NCI-H2107 treated with DMSO at 0.1 percent for 48 hours (cell line): ENCODE measurements around the gene FBXL20.
"Not testable (repeated sequence)": the region's sequence is repeated elsewhere in the genome, so short reads cannot be mapped to it uniquely, and the experiment has no call there.

Experiments used
- DNase-seq: peaks from one replicate; lab custom pipeline; 2025; ENCODE audit not compliant: unreplicated experiment; lab: John Stamatoyannopoulos, UW

Gene FBXL20

DNA sequence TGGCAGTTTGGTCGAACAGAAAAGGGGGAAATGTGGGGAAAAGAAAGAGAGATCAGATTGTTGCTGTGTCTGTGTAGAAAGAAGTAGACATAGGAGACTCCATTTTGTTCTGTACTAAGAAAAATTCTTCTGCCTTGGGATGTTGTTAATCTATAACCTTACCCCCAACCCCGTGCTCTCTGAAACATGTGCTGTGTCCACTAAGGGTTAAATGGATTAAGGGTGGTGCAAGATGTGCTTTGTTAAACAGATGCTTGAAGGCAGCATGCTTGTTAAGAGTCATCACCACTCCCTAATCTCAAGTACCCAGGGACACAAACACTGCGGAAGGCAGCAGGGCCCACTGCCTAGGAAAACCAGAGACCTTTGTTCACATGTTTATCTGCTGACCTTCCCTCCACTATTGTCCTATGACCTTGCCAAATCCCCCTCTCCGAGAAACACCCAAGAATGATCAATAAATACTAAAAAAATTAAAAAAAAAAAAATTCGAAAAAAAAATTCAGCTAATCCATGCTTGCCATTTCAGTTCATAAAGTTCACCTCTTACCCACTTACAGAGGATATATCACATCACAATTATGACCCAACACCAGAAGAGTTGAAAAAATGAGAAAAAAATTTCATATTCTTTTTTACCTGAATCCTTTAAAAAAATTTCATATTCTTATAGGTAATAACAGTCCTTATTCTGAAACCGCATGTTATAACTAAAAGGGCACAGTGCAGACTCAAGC lies 67.2 kb downstream of the FBXL20 start:
- DNase-seq: not testable (repeated sequence)

DNA sequence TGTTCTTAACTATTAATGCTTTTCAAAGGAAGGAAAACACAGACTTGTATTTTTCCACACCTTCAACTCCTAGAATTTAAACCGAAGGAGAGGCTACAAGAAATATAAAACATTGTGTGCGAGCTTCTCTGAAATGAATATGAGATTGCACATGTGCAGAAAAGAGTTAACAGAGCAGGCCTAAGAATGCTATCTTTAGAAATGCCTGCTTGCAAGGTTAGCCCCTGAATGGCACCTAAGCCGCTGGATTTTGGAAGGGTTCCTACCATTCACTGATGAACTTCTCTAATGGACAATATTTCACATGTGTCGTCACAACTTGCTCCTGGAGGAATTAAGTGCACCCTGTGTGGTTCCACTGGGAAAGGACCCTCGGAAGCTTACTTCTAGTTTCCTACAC lies 69.3 kb downstream of the FBXL20 start:
- DNase-seq: no peak

DNA sequence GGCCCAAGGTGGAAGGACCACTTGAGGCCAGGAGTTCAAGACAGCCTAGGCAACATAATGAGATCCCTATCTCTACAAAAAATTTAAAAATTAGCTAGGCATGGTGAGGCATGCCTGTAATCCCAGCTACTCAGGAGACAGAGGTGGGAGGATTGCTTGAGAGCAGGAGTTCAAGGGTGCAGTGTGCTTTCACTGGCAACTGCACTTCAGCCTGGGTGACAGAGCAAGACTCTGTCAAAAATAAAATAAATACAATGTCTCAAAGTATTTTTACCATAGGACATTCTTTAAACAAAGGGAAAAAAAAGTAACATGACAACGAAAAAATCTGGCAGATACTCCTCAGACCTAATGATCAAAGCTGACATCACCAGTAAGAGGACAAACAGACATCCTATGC lies 72.6 kb downstream of the FBXL20 start:
- no peak for DNase-seq

DNA sequence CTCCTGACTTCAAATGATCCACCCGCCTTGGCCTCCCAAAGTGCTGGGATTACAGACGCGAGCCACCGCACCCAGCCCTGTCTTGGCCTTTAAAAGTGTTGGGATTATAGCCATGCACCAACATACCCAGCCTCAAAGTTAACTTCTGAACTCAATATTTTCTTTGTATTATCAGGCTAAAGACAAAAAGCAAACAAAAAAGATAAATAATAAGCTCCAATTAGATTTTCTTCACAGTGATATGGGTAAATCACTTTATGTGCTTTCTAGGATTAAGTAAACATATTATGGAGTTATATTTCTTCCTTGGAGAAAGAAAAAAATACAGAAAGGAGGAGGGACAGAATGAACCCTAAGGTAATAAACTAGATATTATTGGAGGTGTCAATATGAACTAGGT lies 74.3 kb downstream of the FBXL20 start:
- DNase-seq: no peak

DNA sequence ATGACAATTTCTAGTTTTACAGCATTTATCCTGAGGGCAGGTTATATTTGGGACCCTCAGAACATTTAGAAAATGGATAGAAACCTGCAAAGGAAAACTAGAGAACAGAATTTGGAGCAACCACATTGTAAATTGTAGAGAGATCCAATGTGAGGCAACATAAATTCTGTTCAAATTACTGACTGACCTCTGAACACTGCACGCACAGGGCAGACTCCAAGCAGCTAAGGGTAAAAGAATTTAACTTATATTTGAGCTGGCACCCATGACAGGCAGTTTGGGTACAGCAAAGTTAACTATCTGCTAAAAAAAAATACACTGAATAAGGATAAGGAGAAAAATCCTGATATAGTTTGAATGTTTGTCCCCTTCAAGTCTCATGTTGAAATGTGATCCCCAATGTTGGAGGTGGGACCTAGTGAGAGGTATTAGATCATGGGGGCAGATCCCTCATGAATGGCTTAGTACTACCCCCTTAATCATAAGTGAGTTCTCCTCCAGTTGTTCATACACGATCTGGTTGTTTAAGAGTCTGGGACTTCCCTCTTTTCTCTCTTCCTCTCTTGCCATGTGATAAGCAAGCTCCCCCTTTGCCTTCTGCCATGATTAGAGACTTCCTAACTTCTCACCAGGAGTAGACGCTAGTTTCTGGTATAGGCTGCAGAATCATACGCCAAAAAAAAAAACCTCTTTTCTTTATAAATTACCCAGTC lies 75.7 kb downstream of the FBXL20 start:
- DNase-seq: no peak

DNA sequence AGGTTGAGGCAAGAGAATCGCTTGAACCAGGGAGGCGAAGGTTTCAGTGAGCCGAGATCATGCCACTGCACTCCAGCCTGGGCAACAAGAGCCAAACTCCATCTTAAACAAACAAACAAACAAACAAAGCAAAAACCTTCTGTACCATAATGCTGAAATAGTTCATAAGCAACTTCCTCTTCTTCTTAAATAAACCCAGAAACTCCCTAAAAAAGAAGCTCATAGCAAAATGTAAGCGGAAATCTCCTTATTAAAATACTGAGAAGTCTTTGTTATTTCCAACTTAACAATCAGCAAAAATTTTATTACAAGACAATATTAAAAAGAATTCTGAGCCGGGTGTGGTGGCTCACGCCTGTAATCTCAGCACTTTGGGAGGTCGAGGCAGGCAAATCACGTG lies 82.8 kb downstream of the FBXL20 start:
- no peak for DNase-seq

DNA sequence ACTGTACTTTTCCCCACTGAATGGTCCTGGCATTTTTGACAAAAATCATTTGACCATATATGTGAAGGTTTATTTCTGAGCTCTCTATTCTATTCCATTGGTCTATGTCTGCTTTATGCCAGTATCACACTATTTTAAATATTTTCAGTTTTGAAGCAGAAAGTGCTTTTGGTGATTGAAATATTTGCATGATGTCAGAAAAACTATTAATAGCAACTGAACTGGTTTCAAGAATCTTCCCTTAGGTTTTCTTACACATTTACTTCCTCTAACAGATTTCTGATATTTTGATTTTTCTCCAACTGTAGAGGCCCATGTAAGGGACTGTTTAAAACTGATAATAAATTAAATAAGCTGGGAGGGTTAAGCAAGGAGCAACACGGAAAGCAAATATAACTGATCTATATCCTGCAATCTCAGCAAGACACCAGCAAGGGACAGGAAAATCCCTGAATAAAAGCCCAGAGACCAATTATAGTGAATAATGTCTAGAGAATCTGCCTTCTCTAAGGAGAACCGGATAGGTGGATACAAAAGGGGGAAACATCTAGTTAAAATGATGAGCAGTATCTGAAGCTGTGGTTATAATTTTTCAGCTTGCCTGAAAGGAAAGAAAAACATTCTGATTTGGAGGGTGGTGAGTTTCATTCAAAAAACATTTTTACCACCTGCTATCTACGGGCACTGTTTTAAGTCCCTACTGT lies 94.8 kb downstream of the FBXL20 start:
- DNase-seq: no peak

DNA sequence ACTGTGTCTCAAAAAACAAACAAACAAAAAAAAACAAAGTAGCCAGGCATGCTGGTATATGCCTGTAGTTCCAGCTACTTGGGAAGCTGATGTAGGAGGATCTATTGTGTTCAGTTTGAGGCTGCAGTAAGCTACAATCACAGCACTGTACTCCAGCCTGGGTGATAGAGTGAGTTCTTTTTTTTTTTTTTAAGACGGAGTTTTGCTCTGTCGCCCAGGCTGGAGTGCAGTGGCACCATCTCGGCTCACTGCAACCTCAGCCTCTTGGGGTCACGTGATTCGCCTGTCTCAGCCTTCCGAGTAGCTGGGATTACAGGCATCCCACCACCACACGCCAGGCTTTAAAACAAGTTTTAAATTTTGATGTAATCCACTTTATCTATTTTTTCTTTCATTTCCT lies 95.4 kb downstream of the FBXL20 start:
- no peak for DNase-seq

DNA sequence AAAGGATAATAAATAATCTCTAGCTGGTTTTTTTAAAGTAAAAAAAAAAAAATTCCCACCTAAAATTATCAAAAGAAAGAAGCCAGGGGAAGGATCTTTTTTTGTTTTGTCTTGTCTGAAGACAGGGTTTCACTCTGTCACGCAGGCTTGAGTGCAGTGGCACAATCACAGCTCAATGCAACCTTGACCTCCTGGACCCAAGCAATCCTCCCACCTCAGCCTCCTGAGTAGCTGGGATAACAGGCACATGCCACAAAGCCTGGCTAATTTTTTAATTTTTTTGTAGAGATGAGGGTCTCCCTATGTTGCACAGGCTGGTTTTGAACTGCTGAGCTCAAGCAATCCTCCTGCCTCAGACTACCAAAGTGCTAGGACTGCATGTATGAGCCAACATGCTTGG lies 97.2 kb downstream of the FBXL20 start:
- DNase-seq: no peak

DNA sequence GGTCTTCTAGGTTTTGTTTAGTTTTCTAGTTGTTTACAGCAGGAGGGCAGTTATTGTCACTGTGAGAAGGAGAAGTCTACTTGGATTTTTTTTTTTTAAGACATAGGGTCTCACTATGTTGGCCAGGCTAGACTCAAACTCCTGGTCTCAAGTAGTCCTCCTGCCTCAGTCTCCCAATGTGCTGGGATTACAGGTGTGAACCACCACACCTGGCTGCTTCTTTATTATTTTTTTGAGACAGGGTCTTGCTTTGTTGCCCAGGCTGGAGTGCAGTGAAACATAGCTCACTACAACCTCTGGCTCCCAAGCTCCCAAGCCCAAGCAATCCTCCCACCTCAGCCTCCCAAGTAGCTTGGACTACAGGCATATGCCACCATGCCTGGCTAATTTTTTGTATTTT lies 107.4 kb downstream of the FBXL20 start:
- DNase-seq: no peak

DNA sequence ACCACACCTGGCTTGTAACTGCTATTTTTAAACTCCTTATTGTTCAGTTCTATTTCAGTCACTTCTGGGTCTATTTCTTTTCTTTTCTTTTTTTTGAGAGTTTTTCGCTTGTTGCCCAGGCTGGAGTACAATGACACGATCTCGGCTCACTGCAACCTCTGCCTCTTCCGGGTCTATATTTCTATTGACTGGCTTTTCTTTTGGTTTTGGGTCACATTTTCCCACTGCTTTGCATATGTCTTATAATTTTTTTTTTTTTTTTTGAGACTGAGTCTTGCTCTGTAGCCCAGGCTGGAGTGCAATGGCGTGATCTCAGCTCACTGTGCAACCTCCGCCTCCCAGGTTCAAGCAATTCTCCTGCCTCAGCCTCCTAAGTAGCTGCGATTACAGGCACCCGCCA lies 108.9 kb downstream of the FBXL20 start:
- DNase-seq: not testable (repeated sequence)

DNA sequence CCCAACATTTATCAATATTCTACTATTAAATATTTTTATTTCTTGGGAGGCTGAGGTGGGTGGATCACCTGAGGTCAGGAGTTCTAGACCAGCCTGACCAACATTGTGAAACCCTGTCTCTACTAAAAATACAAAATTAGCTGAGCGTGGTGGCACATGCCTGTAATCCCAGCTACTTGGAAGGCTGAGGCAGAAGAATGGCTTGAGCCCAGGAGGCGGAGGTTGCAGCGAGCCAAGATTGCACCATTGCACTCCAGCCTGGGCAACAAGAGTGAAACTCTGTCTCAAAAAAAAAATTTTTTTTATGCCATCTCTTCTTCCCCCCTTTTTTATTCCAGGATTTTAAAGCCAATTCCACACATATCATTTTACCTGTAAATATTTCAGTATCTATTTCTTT lies 114.9 kb downstream of the FBXL20 start:
- DNase-seq: not testable (repeated sequence)

DNA sequence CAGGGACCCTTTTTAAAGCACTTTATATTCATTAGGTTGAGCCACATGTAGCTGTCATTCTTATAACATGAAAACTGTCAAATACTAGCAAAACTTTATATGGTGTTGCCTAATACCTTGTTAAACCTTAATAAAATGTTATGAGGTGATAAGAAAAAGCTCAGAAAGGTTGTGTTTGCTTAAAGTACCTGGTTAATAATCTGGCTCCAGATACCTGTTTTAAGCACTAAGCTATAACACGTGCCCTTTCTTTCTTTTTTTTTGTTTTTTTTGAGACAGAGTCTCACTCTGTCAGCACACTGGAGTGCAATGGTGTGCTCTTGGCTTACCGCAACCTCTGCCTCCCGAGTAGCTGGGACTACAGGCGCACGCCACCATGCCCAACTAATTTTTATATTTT lies 116.7 kb downstream of the FBXL20 start:
- DNase-seq: no peak

DNA sequence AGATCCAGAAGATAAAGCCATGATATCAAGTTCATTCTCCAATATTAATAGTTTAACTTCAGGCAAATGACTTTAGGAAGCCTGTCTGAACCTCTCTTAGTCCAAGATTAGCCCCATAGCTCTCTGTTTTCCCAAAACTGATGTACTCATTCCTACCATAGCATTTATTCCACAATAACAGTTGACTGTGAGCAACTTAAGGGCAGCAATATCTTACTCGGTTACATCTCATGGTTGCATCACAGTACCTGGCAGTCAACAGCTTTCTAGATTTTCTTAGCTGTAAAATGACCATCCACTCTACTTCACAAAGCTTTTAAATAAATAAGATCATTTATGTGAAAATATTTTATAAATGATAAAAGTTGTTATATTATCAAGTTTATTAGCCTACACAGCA lies 117.5 kb downstream of the FBXL20 start:
- no peak for DNase-seq

DNA sequence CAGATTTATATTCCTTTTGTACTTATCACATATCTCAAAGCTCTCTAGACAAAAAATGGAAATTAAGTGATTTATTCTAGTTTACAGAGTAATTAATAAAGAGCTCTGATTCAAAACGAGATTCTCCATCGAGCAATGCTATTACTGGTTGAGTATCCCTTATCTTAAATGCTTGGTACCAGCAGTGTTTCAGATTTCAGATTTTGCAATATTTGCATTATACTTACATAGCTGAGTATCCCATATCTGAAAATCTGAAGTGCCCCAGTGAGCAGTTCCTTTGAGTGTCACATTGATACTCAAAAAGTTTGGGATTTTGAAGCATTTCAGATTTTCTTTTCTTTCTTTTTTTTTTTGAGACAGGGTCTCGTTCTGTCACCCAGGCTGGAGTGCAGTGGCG lies 118.3 kb downstream of the FBXL20 start:
- DNase-seq: no peak

DNA sequence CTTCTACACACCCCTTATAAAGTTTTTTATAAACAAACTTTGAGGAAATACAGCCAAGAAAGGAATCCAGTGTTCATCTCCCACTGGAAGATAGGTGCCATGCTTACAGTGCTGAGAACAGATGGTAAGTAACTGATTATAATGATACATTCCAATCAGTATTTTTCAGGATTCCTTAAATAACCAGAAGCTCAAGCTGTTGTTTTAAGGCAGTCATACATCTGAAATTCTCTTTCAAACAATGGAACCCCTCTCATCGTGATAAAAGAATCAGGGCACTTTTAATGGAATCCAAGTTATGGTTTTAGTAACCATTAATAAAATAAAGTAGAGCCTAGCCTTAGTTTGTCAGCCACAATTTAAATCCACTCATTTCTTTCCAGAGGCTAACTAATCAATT lies 119.6 kb downstream of the FBXL20 start:
- DNase-seq: no peak

DNA sequence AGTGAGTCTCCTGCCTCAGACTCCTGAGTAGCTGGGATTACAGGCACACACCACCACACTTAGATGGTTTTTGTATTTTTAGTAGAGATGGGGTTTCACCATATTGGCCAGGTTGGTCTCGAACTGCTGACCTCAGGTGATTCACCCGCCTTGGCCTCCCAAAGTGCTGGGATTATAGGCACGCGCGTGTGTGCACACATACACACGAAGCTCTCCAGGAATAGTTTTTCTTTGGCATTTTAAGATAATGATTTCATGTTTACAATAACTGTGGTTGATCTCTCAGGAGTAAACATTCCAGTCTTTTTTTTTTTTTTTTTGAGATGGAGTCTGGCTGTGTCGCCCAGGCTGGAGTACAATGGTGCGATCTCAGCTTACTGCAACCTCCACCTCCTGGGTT lies 123.2 kb downstream of the FBXL20 start:
- DNase-seq: not testable (repeated sequence)

DNA sequence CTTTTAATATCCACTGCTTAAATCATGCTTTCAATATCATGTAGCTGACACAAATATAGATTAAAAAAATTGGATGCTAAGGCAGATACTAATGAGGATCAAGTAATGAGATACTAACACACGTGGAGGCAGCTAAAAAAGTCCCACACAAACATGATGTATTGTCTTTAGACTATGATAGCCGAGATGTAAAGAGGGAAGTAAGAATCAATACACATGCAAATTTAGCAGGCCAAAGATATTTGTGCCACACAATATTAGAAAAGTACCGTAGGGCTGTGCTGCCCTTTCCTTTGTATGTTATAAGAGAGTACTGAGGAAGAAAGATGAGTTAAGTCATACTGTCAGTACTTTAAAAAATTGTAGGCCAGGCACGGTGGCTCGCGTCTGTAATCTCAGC lies 124.3 kb downstream of the FBXL20 start:
- no peak for DNase-seq

DNA sequence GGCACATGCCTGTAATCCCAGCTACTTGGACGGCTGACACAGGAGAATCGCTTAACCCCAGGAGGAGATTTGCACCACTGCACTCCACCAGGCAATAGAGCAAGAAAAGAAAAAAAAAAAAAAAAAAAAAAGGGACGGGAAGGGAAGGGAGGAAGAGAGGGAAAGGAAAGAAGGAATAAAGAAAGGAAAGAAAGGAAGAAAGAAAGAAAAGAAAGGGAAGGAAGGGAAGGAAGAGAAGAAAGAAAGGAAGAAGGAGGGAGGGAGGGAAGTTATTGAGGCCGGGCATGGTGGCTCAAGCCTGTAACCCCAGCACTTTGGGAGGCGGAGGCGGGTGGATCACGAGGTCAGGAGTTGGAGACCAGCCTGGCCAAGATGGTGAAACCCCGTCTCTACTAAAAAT lies 125.3 kb downstream of the FBXL20 start:
- no peak for DNase-seq

DNA sequence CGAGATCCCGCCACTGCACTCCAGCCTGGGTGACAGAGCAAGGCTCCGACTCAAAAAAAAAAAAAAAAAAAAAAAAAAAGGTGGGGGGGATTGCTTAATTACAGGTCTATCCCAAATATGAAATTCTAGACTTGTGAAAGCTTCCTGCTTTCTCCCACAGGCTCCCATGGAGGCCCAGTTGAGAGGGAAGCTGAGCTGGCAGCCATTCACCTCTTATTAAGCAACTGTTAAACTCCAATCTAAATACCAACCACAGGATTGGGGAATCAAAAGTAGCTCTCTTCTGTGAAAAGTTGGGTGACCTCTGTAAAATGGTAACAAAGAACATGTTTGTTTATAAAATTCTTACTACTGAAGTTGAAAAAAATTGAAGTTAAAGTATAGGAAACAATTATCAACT lies 129.9 kb downstream of the FBXL20 start:
- DNase-seq: no peak

DNA sequence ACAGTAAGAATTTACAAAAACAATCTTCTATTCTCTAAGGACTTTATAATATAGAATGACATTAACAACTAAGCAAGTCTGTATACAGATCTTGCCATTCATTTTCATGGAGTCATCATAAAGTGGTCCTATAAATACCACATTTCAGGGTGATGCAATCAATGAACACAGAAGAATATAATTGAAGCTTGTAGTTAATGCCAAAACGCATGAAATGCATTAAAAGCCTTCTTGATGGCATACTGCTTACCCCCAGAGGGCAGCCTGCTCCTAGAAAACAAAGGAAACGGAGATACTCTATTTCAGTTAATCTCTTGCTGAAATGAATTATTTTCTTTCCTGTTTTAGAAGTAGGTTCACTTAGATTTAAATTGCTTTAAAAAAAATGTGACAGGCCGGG lies 130.5 kb downstream of the FBXL20 start:
- DNase-seq: no peak

DNA sequence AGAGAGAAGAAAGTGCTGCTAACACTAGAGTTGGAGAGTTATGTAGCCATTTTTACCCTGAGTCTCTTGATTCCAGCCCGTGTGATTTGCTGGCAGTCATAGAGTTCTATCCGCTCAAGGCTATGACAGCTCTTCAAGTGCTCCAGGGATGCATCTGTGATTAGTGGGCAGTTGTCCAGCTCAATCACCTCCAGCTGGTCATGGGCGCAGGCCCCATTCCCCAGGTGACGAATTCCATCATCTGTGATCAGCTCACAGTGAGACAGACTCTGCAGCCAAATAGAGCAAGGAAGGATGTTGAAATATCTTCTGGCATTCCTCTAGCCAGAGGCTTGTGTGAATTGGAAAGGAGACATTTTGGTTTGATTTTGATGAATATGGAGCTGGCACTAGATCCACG lies 137.3 kb downstream of the FBXL20 start:
- DNase-seq: no peak
